ENCODE results near the gene CLDN2.
"Not testable (repeated sequence)": the region's sequence is repeated elsewhere in the genome, so short reads cannot be mapped to it uniquely, and the experiment has no call there.

Gene CLDN2

DNA sequence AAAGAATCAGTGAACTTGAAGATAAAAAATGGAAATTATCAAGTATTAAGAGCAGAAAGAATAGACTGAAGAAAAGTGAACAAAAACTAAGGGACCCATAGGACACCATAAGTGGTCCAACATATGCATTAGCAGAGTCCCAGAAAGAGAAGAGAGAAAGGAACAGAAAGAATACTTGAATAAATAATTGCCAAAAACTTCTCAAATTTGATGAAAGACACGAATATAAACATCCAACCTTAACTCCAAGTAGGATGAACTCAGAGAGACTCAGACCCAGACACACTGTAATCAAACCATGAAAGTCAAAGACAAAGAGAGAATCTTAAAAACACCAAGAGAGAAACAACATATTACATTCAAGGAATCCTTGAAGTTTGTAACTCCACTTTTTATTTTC, 44.1 kb downstream of the CLDN2 start:
- no peak for DNase-seq

DNA sequence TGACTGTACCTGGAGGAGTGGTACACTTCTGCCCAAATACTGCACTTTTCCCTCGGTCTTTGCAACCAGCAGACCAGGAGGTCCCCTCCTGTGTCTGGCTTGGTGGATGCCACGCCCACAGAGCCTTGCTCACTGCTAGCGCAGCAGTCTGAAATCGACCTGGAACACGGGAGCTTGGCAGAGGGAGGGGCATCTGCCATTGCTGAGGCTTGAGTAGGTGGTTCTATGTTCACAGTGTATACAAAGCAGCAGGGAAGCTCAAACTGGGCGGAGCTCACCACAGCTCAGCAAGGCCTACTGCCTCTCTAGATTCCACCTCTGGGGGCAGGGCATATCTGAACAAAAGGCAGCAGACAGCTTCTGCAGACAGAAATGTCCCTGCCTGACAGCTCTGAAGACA, 46.3 kb downstream of the CLDN2 start:
- not testable (repeated sequence) for DNase-seq

DNA sequence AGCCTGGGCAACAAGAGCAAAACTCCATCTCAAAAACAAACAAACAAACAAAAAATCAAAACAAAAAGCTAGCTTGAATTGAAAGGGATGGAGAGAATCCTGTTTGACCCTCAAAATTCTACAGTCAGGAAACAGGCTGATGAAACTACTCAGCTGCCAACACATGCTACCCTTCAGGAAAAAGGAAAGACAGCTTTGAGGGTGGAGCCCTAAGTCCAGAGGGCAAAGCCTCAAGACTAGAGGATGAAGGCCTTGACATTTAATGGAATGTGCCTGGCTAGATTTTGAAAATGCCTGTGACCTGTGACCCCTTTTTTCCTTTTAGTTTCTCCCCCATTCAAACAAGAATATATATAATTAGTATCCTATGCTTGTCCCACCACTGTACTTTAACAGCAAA, 52.7 kb downstream of the CLDN2 start:
- no peak for DNase-seq

DNA sequence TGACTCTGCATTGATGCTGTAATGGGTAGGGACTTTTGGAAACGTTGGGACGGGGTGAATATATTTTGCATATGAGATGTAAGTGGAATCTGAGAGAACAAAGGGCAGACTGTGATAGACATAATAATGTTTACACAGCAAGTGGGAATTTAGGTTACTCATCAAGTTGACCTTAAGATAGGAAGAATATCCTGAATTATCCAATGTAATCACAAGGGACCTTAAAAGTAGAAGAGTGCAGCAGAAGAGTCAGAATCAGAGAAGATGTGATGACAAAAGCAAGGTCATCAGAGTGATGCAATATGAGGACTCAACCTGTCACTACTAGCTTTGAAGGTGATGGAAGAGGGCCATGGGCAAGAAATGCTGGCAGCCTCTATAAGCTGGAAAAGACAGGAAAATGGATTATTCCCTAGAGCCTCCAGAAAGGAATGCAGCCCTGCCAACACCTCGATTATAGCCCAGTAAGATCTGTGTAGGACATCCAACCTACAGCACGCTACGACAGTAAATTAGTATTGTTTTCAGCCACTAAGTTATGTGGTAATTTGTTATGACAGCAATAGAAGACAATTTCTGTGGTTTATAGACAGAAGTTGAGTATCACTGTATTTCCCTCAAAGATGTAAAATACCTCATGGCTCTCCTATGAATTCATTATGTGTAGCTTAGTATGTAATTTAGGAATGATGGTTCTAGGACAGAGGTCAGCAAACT, 53.4 kb downstream of the CLDN2 start:
- DNase-seq = no peak

DNA sequence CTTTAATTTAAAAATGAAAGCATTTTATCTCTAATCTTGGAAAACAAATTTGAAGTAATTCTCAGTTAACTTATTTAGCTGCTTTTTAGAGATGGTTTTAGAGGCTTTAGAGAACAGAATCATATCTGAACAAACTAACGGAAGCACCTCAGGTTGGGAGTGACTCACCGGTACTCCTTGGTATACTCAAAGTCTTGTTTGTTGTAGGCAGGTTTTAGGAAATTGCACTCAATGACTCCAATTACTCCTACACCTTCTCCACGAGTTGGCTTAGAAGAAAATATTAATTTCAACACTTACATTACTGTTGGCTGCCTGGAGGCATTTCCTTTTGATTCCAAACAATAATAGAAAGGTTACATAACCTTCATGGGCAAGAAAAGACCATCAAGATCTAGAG, 56.2 kb downstream of the CLDN2 start:
- no peak for DNase-seq

Measured in stimulated activated CD8-positive, alpha-beta memory T cell treated with anti-CD3 and anti-CD28 coated beads, Interleukin-4, amount 100 ng/mL, for 48 hours (primary cell).